ENCODE data around the gene VAMP2. TPM values are rescaled to one million over a fixed set of nuclear protein-coding genes. Genes with fewer than 3 reads are reported as not detected.

Gene VAMP2
- total and polyA plus RNA-seq, 9 of the 15 experiments (the other 6 are each of a cell fraction or from before 2014, with no cell fraction given): 2.3 to 31.8 (median 6.0) TPM

DNA sequence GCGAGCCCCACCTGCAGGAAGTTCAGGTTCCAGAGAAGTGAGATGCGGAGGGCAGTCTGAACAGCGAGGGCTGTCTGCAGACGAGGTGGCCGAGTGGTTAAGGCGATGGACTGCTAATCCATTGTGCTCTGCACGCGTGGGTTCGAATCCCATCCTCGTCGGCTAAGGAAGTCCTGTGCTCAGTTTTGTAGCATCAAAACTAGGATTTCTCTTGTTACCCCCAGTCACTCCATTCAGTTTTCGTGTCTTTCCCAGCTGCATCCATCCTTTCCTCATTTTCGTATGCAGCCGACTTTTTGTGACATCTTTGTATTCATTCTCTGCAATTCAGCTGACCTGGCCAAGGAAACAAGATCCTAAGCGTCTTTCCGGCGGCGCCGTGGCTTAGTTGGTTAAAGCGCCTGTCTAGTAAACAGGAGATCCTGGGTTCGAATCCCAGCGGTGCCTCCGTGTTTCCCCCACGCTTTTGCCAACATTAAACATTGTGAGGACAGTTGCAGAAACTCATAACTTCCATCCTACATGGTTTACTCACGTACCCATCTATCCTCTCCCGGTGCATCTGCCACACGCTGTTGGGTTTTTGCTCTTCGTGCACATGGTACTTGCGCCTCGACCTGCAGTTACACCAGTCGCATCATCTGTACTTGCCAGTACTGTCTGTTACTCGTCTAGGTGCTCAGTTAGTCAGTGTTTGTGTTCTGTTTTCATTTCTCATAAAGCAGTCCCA lies 24.2 kb upstream of the VAMP2 start (continued):
- TF ChIP-seq HNRNPH1 (optimal IDR thresholded peaks at IDR 0.05; ENCODE audit: low read depth, low read length) (no peak), ZNF316 (IDR thresholded peaks at IDR 0.05) (no peak), SP2 (IDR thresholded peaks at IDR 0.05; ENCODE audit: extremely low read depth, low read depth, low read length, poor library complexity, severe bottlenecking) (no peak), BMI1 (IDR thresholded peaks at IDR 0.05; ENCODE audit: low read length) (no peak), SMC3 (conservative IDR thresholded peaks at IDR 0.05; ENCODE audit: insufficient read depth, low read depth, low read length) (no peak), XRCC3 (IDR thresholded peaks at IDR 0.05) (no peak), SUPT5H (IDR thresholded peaks at IDR 0.05) (no peak), SMAD3 (CRISPR knock-in tag; conservative IDR thresholded peaks at IDR 0.05) (no peak), SMARCA4 (IDR thresholded peaks at IDR 0.05) (0 out of 2 replicates have a peak, but pooled peaks have one; percentile 12), RBBP5 (IDR thresholded peaks at IDR 0.05; ENCODE audit: borderline replicate concordance, insufficient read depth, low read length, poor library complexity, severe bottlenecking) (no peak), ZNF764 (CRISPR knock-in tag; IDR thresholded peaks at IDR 0.05; ENCODE audit: low read depth) (peak; percentile 93), RBM39 (optimal IDR thresholded peaks at IDR 0.05; ENCODE audit: low read depth, low read length) (no peak), MAFK (IDR thresholded peaks at IDR 0.05; ENCODE audit: low read length) (peak; percentile 45)
- TF ChIP-seq, protein P1, sequence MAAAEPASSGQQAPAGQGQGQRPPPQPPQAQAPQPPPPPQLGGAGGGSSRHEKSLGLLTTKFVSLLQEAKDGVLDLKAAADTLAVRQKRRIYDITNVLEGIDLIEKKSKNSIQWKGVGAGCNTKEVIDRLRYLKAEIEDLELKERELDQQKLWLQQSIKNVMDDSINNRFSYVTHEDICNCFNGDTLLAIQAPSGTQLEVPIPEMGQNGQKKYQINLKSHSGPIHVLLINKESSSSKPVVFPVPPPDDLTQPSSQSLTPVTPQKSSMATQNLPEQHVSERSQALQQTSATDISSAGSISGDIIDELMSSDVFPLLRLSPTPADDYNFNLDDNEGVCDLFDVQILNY (CRISPR knock-in tag; IDR thresholded peaks at IDR 0.05): no peak
- TF ChIP-seq, protein P2, sequence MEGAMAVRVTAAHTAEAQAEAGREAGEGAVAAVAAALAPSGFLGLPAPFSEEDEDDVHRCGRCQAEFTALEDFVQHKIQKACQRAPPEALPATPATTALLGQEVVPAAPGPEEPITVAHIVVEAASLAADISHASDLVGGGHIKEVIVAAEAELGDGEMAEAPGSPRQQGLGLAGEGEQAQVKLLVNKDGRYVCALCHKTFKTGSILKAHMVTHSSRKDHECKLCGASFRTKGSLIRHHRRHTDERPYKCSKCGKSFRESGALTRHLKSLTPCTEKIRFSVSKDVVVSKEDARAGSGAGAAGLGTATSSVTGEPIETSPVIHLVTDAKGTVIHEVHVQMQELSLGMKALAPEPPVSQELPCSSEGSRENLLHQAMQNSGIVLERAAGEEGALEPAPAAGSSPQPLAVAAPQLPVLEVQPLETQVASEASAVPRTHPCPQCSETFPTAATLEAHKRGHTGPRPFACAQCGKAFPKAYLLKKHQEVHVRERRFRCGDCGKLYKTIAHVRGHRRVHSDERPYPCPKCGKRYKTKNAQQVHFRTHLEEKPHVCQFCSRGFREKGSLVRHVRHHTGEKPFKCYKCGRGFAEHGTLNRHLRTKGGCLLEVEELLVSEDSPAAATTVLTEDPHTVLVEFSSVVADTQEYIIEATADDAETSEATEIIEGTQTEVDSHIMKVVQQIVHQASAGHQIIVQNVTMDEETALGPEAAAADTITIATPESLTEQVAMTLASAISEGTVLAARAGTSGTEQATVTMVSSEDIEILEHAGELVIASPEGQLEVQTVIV (CRISPR knock-in tag; IDR thresholded peaks at IDR 0.05; ENCODE audit: borderline replicate concordance): no peak
- TF ChIP-seq, protein P3, sequence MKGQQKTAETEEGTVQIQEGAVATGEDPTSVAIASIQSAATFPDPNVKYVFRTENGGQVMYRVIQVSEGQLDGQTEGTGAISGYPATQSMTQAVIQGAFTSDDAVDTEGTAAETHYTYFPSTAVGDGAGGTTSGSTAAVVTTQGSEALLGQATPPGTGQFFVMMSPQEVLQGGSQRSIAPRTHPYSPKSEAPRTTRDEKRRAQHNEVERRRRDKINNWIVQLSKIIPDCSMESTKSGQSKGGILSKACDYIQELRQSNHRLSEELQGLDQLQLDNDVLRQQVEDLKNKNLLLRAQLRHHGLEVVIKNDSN (CRISPR knock-in tag; IDR thresholded peaks at IDR 0.05): no peak
